DMS79 (cell line): ENCODE measurements around the gene CMSS1.

Experiments used
- DNase-seq: peaks from one replicate; lab custom pipeline; 2025; lab: John Stamatoyannopoulos, UW

CMSS1 gene

DNA sequence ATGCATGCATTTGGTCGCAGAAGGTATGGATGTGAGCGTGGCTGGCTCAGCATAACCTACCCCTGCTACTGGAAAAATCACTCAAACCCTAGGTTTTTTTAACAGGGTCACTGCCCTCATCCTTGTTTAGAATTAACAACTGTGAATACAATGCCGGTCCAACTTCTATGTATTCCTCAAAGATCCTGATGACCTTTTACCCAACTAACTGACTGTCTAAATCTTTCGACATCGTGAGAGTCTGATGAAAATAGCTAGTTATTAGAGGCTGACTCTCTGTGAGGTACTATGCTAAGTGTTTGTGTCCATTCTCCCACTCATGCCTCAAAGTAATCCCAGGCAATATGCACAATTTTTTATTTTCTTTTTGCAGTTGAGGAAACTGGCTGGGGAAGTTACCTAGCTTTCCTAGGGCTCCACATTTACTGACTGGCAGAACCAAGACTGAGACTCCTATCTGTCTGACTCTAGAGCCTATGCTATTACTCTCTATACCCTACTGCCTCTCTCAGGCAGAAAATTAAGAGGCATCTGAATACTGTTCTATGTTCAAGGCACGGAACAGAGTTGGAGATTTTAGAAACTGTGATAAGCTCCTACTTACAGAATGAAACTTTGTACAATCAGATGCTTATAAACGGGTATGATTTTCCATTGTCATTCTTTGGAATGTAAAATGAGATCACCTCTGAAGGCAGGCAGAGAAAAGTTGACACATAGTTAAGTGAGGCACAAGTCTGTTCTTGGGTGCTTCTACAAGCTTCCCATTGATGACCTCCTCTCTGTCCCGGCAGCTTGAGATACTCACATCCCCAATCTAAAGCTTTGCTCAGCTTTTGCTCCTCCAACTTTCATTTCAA, 240.3 kb downstream of the CMSS1 start:
- no peak for DNase-seq

DNA sequence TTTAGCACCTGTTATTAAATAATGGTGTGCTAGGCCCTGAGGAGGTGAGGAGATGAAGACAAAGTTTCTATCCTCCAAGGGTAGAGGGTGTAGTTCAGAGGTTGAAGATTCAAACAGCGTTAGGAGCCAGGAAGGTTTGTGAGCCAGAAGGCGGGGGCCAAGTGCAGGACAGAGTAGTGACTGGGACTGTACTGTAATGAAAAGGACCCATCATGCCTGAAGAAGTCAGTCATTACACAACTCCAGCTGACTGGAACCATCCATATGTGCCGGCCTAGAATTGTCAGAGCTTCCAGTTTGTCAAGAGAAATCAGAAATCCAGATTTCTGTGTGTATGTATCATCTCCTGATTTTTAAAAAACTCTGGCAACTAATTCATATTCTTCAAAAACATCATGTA, 241.8 kb downstream of the CMSS1 start:
- DNase-seq: no peak

DNA sequence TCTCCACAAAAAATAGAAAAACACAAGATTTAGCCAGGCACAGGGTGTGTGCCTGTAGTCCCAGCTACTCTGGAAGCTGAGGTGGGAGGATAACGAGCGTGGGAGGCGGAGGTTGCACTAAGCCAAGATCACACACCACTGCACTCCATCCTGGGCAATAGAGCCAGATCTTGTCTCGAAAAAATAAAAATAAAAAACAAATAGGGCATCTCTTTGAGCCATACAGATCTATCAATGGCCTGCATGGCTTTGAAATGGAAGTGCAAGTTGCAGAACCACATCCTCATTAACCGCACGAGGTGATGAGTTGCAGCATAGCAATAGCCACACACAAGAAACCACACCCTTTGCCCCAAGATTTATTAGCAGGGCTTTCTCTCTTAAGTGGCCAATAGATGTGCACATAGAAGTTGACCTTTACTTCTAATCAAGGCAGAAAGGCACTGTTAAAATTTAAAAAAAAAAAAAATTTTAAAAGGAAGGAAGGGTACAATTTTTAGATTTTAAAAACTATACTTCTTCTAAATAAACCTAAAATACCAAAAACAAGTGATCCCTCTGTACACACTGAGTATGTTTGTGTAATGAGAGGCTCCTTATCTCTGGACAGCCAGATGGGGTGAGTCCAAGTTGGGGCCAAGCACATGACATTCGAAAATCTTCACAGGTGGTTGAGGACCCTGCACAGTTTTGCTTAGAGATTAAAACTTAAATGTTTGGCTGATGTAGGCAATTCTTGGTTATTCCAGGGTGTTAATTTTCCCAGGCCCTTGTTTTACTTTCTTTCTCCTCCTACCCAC, 243.2 kb downstream of the CMSS1 start:
- DNase-seq: no peak

DNA sequence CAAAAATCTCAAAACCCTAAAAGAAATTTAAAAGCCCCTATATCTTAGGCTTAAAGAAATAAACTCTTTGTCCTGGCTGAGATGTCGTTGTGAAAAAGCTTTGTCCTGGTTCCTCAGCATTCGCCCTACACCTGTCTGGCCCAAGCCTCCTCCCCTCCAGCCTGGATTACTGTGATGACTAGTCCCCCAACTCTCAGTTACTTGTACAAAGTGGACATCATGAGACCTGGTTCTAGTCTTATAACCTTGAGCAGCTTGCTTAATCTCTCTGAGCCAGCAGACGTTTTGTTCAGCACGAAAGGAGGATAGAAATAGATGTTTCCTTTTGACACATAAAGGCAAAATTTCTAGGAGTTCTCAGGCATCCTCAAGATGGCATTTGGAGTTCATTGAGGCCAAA, 245.0 kb downstream of the CMSS1 start:
- DNase-seq: no peak

DNA sequence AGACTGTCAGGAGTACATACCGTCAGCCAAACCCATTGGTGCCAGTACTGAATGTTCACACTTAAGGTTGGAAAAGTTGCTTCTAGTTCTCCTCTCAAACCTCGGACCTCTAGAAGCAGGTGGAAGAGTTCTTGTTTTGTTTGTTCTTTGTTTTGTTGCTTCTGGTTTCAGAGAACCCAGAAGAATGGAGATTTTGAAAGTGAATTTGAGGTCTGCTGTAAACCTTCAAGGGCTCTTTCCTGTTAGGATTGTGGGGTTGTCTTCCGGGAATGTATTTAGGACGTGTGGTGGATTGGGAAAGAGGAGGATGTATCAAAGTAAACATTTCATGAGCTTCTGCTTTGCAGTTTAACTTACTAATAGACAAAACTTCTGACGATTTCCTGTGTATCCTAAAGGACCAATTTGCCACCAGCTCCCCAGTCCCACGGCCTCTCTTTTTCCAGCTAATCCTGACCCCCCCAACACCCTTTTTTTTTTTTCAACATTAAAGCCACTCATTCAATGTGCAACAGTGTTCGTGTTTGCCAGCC, 246.3 kb downstream of the CMSS1 start:
- DNase-seq: no peak

DNA sequence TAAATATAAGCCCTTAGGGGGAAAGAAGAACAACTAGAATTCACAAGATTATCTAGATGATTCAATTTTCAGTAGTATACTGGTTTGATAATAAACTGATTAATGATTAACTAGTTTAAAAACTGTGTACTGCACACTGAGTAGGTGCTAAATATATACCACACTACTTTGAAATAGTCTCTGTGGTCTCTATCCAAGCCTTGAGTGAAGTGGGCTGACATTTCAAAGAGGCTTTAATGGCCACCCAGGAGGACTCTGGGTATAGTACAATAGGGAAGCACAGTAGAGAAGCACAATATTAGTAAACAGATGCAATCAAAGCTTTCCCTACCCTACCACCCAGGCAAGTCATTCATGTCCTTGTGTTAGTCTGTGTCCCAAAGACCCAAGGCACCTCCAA, 249.9 kb downstream of the CMSS1 start:
- DNase-seq: no peak

DNA sequence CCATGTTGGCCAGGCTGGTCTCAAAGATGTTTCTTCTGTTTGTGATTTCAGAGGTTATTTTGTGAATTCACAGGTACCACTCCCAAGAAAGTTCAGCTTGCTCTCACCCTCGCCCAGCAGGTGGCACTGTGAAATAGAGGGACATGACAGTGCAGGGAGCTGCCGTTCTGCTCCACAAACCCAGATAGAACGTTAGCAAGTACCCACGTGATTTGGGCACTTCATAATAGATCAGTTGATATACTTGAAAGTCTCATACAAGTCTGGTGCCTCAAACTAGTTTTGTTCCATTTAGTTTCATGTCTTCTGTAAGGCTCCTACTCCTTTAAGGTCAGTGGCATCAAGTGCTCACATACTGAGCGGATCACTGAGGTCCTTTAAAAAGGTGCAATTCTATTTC, 251.2 kb downstream of the CMSS1 start:
- DNase-seq: peak; percentile 11

DNA sequence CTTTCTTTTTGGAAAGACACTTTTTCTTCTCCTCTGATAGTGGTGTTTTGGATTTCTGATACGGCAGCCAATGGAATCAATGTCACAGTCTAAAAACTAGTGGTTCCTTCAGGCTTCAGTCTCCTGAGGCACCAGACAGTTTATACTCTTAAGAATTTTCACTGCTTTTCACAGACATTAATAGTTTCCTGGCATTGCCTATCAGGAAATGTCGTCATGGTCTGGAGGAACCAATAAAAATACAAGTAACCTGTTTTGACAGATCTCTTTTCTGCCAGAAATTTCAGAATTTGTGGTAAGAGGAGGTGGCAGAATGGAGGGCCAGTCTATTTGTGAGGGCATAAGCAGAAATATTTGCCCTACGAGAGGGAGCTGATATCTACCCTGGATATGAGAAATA, 251.8 kb downstream of the CMSS1 start:
- no peak for DNase-seq

DNA sequence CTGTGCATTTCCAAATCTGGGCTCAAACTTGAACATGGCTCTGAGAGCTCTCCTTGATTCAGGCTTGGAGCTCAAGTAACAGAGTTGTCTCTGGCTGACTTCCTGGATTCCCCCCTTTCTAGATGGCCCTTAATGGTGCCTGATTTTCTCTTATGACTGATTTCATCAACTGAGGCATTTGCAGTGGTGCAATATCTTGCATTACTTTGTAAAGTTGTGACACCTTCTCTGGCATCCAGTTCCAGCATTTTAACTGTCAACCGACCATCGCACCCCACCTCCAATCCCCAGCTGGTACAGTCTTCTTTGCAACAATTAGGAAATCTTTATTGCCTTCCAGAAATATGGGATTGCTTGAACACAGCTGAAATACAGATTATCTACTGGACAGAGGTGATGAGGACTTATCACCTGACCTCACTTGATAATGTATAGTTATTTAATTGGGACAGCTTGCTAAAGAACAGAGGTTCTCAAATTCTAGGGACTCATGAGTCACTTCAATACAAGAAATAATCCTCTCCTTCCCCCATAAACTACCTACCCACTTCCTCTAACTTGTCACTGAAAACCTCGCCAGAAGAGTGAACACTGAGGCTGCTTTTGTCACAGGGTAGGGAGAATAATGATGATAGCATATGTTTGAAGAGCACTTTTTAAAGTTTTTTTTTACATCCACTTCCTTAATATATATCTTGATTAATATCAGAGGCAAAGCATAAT, 254.8 kb downstream of the CMSS1 start:
- DNase-seq: no peak

DNA sequence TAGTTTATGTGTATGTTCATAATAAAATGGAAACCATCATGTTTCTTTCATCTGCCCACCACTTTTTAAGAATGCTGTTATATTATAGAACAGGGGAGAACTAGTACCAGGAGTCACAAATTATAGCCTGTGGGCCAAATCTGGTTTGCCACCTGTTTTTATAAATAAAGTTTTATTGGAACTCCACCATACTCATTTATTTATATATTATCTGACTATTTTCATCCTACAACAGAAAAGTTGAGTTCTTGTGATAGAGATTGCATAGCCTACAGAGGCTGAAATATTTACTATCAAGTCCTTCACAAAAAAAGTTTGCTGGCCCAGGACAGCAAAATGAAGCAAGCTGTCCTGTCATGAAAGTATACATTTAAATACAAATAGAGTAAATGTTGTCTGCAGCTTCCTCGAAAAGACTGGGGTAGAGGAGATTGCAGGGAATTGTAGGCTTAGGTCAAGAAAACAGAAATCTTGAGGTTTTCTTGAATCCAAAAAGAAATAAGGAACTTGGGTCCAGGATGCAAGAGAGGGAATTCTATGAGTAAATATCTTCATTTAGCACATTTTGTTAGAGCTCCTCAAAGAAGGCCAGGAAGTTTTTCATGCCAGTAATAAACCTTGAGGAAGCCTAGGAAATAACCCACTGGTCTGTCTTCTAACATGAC, 255.5 kb downstream of the CMSS1 start:
- no peak for DNase-seq

DNA sequence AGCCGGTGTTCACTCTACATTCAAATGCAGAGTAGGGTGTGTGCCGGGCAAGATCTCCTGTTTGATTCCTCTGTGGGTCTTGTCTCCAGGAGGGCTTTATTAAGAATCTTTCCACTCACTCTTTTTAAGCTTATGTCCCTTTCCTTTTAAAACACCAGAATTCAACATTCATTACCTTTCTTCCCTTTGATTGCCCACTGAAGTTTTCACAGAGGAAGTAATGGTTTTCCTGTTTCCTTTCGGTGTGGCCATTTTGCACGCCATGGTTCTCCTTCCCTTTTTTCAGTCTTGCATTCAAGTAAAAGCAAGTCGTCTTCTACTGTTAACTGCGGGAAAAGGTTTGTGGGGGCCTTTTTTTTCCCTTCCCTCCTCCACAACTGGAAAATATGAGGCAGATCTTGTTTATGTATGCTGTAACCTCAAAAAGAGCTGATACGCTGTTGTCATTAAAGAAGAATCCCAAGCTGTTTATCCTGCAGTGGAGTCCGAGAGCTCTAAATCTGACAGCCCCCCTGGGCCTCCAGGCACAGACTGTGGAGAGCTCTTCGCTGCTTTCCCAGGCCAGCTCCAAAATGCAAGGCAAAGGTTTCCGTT, 256.1 kb downstream of the CMSS1 start:
- DNase-seq: no peak

DNA sequence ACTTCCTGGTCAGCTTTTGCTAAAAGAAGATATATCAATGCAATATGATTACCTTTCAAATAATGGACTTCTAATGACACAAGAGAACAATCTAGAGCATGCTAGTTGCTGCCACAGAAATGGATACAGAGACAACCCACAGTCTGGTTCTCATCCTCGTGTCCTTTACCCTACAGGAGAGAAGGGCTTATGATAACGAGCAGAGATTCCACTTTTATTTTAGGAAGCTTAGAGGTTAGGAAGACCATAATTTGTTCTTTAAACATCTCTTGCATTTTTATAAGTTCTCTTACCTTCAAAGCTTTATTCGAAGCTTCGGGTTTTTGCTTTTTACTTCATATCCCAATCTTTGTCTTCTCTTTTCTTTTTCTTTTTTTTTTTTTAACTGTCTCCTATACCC, 257.5 kb downstream of the CMSS1 start:
- DNase-seq: no peak

DNA sequence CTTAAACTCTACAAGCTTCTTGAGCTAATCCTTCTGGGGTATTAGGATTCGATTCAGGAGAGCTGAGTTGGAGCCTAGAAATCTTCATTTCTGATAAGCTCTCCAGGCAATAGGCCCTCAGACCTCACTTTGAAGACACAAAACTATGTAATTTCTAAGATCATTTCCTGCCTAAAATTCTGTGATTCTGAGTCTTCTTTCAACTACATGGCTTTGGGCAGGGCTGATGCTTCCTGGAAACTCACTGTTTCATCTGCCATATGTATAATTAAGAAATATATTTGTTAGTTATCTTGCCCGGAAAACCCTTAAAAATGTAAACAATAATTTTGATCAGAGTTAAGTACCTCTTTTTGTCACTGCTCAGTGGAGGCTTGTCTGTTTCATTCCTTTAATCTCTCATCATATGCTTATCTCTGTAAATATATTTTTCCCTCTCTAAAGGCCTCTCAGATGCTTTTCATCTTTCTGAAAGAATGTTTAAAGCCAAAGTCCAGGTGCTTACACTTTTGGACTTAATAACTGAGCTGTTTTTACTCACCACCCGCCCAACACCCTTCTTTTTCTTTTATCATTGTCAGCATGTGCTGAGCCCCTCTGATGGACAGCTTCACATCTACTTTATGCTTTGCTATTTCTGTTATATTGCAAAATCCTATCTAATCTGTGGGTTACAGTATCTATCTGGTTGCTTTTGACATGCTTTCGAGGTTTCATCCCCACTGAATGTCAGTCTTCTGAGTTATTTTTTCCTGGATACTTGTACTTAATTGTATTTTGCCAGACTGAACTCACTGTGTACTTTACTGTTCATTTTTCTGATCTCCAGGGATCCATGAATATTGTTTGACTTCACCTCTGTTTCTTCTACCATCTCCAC, 258.4 kb downstream of the CMSS1 start:
- no peak for DNase-seq

DNA sequence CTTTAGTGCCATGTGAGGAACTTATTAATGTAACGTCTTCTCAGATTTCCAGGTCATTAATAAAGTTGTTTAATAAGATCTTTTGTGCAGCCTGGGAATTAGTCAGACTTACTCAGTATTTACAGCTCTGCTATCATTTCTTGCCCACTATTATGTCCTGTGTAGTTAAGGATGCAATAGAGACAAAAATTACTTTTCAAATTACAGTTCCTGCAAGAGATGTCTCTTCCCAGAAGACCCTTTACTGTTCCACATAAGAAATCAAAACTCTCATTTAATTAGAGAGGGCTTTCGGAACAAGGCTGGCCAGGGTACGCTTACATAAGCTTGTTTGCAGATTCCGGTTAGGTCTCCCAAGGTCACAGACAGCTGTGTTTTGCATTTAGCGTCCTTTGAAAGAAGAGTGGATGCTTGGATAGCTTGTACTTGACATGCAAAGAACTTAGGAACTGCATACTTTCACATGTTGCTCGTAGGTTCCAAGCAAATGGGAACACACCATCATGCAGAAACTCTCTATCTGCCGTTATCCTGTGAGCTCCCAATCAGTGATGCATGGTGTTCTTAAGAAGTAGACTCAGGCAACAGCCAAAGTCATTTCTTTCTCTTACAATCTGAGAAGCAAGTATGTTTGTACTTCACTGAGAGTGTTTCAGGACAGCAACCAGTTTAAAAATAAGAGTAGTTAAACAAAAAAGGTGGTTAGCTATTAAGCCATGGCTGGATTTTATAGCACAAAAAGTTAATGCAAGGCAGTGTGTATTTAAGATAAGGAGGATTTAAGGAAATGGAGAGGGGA, 259.3 kb downstream of the CMSS1 start:
- no peak for DNase-seq

DNA sequence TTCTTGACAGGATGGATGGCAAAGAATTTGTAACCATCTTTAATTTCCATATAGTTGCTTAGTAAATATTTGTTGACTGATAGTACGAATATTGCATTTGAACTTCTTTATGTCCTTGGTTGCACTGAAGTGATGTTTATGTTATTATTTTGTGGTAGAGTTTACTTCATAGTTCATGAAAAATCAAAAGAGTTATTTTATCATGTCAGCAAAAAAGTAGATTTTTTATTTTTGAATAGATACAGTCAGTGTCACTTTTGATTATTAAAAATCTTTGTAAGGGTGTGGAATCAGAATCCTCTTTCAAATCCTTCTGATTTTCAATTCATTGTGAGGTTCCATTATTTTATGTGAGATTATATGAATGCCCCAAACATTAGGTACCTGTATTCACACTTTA, 261.7 kb downstream of the CMSS1 start:
- DNase-seq: no peak

DNA sequence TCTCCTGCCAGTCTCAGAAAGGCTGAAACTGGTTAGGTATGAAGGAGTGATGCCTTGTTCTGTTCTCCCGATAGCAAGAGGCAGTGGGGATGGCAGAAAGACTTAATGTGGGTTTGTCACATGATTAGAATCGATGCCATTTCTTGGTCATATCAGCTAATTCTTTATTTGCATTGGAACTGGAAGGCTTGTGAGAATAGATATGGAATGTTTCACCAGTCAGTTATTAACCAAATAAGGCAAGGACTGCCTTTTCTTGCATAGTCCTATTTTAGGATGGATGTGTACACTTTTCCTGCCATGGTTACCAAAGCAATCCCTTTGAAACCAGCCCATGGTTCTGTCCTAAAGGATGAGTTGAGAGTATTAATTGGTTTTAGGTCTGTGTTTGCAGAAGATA, 262.9 kb downstream of the CMSS1 start:
- DNase-seq: no peak

DNA sequence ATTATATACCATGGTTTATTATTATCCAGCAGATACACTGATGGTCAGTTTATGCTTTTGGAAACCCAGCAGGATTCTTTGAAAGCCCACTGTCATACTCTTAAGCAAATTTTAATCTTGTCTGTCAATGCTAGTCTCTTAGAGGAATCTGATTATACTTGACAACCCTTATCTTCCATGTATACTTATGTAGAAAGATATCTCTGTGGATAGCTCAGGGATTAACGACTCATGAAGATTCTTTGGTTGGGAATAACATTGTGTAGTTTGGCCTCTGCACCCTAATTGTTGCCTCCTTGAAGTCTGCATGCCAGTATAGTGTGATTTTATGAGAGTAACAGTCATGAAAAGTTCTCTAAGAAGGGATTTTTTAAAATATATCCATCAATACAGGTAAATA, 263.6 kb downstream of the CMSS1 start:
- no peak for DNase-seq

DNA sequence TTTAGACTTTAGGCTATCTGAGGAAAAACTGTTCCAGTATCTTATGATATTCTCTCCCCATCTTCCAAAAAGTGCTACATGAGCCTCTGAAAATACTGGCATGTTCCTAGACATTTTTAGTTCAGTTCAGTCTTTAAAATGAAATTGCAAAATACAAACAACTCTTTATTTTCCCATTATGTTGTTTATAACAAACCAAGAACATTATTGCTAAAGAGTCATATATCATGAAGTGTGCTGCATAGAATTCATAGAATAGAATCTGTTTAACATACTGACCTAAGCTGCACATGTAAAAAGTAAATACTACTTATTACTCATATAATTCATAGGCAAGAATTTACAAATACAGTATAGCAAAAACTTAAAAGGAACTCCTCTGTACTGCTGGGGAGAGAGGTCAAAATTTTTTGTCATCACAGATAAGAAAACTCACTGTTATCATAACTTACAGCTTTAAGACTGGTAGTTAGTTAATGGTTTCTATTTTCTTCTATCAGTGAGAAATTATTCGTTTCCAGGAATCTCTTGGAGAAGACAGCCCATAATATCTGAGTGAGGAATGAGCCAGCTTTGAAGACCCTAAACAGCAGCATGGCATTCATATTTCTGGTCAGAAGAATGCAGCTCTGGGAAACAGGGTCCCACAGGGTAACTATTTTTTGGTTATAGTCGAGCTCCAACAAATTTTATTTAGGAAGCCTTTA, 264.5 kb downstream of the CMSS1 start:
- no peak for DNase-seq

DNA sequence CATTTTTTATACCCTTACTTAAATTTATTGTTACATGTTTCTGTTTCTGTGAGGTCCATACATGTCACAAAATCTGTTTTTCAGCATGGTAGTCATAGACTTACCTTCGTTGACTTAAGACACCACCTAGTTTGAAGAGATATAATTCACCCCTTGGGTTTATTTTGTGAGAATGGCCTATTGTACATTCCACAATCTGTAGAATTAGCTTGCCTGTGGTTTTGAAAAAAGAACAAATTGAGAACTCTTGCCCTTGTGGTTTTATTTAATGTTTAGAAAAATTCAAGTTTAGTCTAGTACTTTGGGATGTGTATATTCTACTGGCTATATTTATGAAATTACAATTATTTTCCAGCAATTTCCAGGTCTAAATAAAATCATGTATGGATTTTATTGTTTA, 265.1 kb downstream of the CMSS1 start:
- no peak for DNase-seq
